HEK293 (cell line): ENCODE measurements around the gene CISH.

Source experiments
- GFI1B ChIP-seq: fragments of 450-650 bp; formaldehyde crosslinking; IDR thresholded peaks from 2 replicates; pipeline ENCODE4 v1.5.1; 2016; ENCODE audit warnings: missing biosample characterization, missing genetic modification characterization
- IKZF3 ChIP-seq: fragments of 450-650 bp; IDR thresholded peaks from 2 replicates; pipeline ENCODE4 v1.5.0; 2018; ENCODE audit warnings: missing biosample characterization, mild to moderate bottlenecking, missing genetic modification characterization, moderate library complexity
- PRDM1 ChIP-seq: fragments of 450-650 bp; formaldehyde crosslinking; IDR thresholded peaks from 2 replicates; pipeline ENCODE4; 2016; ENCODE audit warnings: missing biosample characterization, missing genetic modification characterization
- TRIM28 ChIP-seq: IDR thresholded peaks from 2 replicates; pipeline ENCODE4 v1.6.1; 2011; ENCODE audit warnings: low read length, control low read depth, borderline replicate concordance
- ZEB2 ChIP-seq: fragments of 450-650 bp; formaldehyde crosslinking; IDR thresholded peaks from 2 replicates; pipeline ENCODE4 v1.5.1; 2016; ENCODE audit warnings: missing biosample characterization, missing genetic modification characterization
- ZFHX2 ChIP-seq: fragments of 450-650 bp; formaldehyde crosslinking; conservative IDR thresholded peaks from 2 replicates; pipeline ENCODE4 v1.5.1; 2016; ENCODE audit warnings: missing biosample characterization, missing genetic modification characterization
- ZNF138 ChIP-seq: fragments of 450-650 bp; formaldehyde crosslinking; IDR thresholded peaks from 2 replicates; pipeline ENCODE4 v1.5.1; 2016; ENCODE audit warnings: missing biosample characterization, missing genetic modification characterization, borderline replicate concordance
- ZNF16 ChIP-seq: fragments of 450-650 bp; formaldehyde crosslinking; IDR thresholded peaks from 2 replicates; pipeline ENCODE4 v1.5.1; 2016; ENCODE audit warnings: low read depth, missing biosample characterization, missing genetic modification characterization
- ZNF175 ChIP-seq: fragments of 450-650 bp; formaldehyde crosslinking; IDR thresholded peaks from 2 replicates; pipeline ENCODE4 v1.5.1; 2016; ENCODE audit warnings: missing biosample characterization, missing genetic modification characterization
- ZNF202 ChIP-seq: fragments of 450-650 bp; formaldehyde crosslinking; IDR thresholded peaks from 2 replicates; pipeline ENCODE4 v1.5.1; 2016; ENCODE audit warnings: missing biosample characterization, missing genetic modification characterization, borderline replicate concordance
- ZNF23 ChIP-seq: fragments of 450-650 bp; formaldehyde crosslinking; IDR thresholded peaks from 2 replicates; pipeline ENCODE4 v1.5.1; 2016; ENCODE audit warnings: missing biosample characterization, missing genetic modification characterization, borderline replicate concordance
- ZNF266 ChIP-seq: fragments of 450-650 bp; formaldehyde crosslinking; IDR thresholded peaks from 2 replicates; pipeline ENCODE4 v1.5.1; 2016; ENCODE audit warnings: missing biosample characterization, missing genetic modification characterization, low read depth
- ZNF514 ChIP-seq: fragments of 450-650 bp; formaldehyde crosslinking; IDR thresholded peaks from 2 replicates; pipeline ENCODE4 v1.5.1; 2016; ENCODE audit warnings: missing biosample characterization, missing genetic modification characterization
- ZNF521 ChIP-seq: fragments of 450-650 bp; formaldehyde crosslinking; IDR thresholded peaks from 2 replicates; pipeline ENCODE4 v1.5.1; 2017; ENCODE audit warnings: missing biosample characterization, mild to moderate bottlenecking, missing genetic modification characterization
- ZNF529 ChIP-seq: fragments of 450-650 bp; formaldehyde crosslinking; IDR thresholded peaks from 2 replicates; pipeline ENCODE4 v1.5.1; 2017; ENCODE audit warnings: missing genetic modification characterization, missing biosample characterization; ENCODE audit not compliant: insufficient replicate concordance
- ZNF560 ChIP-seq: fragments of 450-650 bp; formaldehyde crosslinking; IDR thresholded peaks from 2 replicates; pipeline ENCODE4 v1.5.1; 2017; ENCODE audit warnings: missing biosample characterization, missing genetic modification characterization, borderline replicate concordance
- ZNF670 ChIP-seq: fragments of 450-650 bp; formaldehyde crosslinking; IDR thresholded peaks from 2 replicates; pipeline ENCODE4 v1.5.1; 2016; ENCODE audit warnings: missing biosample characterization, missing genetic modification characterization, low read depth
- ZNF701 ChIP-seq: fragments of 450-650 bp; formaldehyde crosslinking; IDR thresholded peaks from 2 replicates; pipeline ENCODE4 v1.5.1; 2016; ENCODE audit warnings: missing biosample characterization, missing genetic modification characterization
- ZNF747 ChIP-seq: fragments of 450-650 bp; formaldehyde crosslinking; IDR thresholded peaks from 2 replicates; pipeline ENCODE4 v1.5.1; 2016; ENCODE audit warnings: missing biosample characterization, missing genetic modification characterization
- TF ChIP-seq, protein P1 (sequence below): fragments of 450-650 bp; formaldehyde crosslinking; IDR thresholded peaks from 2 replicates; pipeline ENCODE4 v1.5.1; 2016; ENCODE audit warnings: missing biosample characterization, missing genetic modification characterization
- TF ChIP-seq, protein P2 (sequence below): fragments of 450-650 bp; formaldehyde crosslinking; IDR thresholded peaks from 2 replicates; pipeline ENCODE4 v1.5.1; 2017; ENCODE audit warnings: missing biosample characterization, missing genetic modification characterization
- TF ChIP-seq, protein P3 (sequence below): fragments of 450-650 bp; formaldehyde crosslinking; conservative IDR thresholded peaks from 2 replicates; pipeline ENCODE4 v1.5.1; 2016; ENCODE audit warnings: low read depth, missing biosample characterization, missing genetic modification characterization
- TF ChIP-seq, protein P4 (sequence below): fragments of 450-650 bp; formaldehyde crosslinking; IDR thresholded peaks from 2 replicates; pipeline ENCODE4 v1.5.1; 2016; ENCODE audit warnings: missing biosample characterization, missing genetic modification characterization
- TF ChIP-seq, protein P5 (sequence below): fragments of 450-650 bp; formaldehyde crosslinking; IDR thresholded peaks from 2 replicates; pipeline ENCODE4 v1.5.1; 2016; ENCODE audit warnings: missing biosample characterization, missing genetic modification characterization
- TF ChIP-seq, protein P6 (sequence below): fragments of 450-650 bp; IDR thresholded peaks from 2 replicates; pipeline ENCODE4 v1.5.1; 2018; ENCODE audit warnings: missing biosample characterization, missing genetic modification characterization

Gene CISH

DNA sequence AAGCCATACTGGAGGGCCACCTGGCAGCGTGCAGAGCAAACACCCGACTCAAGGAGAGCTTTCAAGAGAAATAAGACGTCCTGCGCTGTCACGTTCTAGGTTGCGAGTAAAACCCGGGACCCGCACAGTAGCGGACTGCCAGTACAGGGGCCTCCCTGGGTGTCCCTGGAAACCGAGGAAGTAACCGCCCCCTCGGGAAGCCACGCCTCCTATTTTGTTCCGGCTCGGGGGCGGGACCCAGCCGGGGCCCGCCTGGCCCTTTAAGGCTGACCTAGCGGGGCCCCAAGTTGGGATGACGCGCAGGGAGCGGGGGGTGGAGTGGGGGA, 5.2 kb upstream of the CISH start (continued):
- TF ChIP-seq, protein P1, sequence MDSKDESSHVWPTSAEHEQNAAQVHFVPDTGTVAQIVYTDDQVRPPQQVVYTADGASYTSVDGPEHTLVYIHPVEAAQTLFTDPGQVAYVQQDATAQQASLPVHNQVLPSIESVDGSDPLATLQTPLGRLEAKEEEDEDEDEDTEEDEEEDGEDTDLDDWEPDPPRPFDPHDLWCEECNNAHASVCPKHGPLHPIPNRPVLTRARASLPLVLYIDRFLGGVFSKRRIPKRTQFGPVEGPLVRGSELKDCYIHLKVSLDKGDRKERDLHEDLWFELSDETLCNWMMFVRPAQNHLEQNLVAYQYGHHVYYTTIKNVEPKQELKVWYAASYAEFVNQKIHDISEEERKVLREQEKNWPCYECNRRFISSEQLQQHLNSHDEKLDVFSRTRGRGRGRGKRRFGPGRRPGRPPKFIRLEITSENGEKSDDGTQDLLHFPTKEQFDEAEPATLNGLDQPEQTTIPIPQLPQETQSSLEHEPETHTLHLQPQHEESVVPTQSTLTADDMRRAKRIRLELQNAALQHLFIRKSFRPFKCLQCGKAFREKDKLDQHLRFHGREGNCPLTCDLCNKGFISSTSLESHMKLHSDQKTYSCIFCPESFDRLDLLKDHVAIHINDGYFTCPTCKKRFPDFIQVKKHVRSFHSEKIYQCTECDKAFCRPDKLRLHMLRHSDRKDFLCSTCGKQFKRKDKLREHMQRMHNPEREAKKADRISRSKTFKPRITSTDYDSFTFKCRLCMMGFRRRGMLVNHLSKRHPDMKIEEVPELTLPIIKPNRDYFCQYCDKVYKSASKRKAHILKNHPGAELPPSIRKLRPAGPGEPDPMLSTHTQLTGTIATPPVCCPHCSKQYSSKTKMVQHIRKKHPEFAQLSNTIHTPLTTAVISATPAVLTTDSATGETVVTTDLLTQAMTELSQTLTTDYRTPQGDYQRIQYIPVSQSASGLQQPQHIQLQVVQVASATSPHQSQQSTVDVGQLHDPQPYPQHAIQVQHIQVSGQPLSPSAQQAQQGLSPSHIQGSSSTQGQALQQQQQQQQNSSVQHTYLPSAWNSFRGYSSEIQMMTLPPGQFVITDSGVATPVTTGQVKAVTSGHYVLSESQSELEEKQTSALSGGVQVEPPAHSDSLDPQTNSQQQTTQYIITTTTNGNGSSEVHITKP (tag by site-specific recombination) = no peak
- TF ChIP-seq, protein P2, sequence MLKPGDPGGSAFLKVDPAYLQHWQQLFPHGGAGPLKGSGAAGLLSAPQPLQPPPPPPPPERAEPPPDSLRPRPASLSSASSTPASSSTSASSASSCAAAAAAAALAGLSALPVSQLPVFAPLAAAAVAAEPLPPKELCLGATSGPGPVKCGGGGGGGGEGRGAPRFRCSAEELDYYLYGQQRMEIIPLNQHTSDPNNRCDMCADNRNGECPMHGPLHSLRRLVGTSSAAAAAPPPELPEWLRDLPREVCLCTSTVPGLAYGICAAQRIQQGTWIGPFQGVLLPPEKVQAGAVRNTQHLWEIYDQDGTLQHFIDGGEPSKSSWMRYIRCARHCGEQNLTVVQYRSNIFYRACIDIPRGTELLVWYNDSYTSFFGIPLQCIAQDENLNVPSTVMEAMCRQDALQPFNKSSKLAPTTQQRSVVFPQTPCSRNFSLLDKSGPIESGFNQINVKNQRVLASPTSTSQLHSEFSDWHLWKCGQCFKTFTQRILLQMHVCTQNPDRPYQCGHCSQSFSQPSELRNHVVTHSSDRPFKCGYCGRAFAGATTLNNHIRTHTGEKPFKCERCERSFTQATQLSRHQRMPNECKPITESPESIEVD (tag by site-specific recombination) = no peak
- TF ChIP-seq, protein P3, sequence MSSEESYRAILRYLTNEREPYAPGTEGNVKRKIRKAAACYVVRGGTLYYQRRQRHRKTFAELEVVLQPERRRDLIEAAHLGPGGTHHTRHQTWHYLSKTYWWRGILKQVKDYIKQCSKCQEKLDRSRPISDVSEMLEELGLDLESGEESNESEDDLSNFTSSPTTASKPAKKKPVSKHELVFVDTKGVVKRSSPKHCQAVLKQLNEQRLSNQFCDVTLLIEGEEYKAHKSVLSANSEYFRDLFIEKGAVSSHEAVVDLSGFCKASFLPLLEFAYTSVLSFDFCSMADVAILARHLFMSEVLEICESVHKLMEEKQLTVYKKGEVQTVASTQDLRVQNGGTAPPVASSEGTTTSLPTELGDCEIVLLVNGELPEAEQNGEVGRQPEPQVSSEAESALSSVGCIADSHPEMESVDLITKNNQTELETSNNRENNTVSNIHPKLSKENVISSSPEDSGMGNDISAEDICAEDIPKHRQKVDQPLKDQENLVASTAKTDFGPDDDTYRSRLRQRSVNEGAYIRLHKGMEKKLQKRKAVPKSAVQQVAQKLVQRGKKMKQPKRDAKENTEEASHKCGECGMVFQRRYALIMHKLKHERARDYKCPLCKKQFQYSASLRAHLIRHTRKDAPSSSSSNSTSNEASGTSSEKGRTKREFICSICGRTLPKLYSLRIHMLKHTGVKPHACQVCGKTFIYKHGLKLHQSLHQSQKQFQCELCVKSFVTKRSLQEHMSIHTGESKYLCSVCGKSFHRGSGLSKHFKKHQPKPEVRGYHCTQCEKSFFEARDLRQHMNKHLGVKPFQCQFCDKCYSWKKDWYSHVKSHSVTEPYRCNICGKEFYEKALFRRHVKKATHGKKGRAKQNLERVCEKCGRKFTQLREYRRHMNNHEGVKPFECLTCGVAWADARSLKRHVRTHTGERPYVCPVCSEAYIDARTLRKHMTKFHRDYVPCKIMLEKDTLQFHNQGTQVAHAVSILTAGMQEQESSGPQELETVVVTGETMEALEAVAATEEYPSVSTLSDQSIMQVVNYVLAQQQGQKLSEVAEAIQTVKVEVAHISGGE (tag by site-specific recombination) = 0 out of 2 replicates have a peak, but pooled peaks have one; percentile 23
- TF ChIP-seq GFI1B (no peak), ZNF16 (no peak), ZEB2 (tag by site-specific recombination) (no peak), ZNF529 (tag by site-specific recombination) (no peak), ZNF670 (no peak), ZNF521 (tag by site-specific recombination) (no peak), ZFHX2 (tag by site-specific recombination) (no peak), ZNF266 (tag by site-specific recombination) (no peak), ZNF138 (no peak), ZNF514 (tag by site-specific recombination) (no peak), TRIM28 (no peak), ZNF175 (tag by site-specific recombination) (no peak), ZNF23 (no peak), ZNF701 (tag by site-specific recombination) (no peak), ZNF747 (tag by site-specific recombination) (no peak), ZNF560 (tag by site-specific recombination) (no peak), IKZF3 (no peak), ZNF202 (tag by site-specific recombination) (no peak), PRDM1 (tag by site-specific recombination) (no peak)
- TF ChIP-seq, protein P4, sequence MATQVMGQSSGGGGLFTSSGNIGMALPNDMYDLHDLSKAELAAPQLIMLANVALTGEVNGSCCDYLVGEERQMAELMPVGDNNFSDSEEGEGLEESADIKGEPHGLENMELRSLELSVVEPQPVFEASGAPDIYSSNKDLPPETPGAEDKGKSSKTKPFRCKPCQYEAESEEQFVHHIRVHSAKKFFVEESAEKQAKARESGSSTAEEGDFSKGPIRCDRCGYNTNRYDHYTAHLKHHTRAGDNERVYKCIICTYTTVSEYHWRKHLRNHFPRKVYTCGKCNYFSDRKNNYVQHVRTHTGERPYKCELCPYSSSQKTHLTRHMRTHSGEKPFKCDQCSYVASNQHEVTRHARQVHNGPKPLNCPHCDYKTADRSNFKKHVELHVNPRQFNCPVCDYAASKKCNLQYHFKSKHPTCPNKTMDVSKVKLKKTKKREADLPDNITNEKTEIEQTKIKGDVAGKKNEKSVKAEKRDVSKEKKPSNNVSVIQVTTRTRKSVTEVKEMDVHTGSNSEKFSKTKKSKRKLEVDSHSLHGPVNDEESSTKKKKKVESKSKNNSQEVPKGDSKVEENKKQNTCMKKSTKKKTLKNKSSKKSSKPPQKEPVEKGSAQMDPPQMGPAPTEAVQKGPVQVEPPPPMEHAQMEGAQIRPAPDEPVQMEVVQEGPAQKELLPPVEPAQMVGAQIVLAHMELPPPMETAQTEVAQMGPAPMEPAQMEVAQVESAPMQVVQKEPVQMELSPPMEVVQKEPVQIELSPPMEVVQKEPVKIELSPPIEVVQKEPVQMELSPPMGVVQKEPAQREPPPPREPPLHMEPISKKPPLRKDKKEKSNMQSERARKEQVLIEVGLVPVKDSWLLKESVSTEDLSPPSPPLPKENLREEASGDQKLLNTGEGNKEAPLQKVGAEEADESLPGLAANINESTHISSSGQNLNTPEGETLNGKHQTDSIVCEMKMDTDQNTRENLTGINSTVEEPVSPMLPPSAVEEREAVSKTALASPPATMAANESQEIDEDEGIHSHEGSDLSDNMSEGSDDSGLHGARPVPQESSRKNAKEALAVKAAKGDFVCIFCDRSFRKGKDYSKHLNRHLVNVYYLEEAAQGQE (tag by site-specific recombination) = no peak
- TF ChIP-seq, protein P5, sequence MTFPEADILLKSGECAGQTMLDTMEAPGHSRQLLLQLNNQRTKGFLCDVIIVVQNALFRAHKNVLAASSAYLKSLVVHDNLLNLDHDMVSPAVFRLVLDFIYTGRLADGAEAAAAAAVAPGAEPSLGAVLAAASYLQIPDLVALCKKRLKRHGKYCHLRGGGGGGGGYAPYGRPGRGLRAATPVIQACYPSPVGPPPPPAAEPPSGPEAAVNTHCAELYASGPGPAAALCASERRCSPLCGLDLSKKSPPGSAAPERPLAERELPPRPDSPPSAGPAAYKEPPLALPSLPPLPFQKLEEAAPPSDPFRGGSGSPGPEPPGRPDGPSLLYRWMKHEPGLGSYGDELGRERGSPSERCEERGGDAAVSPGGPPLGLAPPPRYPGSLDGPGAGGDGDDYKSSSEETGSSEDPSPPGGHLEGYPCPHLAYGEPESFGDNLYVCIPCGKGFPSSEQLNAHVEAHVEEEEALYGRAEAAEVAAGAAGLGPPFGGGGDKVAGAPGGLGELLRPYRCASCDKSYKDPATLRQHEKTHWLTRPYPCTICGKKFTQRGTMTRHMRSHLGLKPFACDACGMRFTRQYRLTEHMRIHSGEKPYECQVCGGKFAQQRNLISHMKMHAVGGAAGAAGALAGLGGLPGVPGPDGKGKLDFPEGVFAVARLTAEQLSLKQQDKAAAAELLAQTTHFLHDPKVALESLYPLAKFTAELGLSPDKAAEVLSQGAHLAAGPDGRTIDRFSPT (tag by site-specific recombination) = no peak
- TF ChIP-seq, protein P6, sequence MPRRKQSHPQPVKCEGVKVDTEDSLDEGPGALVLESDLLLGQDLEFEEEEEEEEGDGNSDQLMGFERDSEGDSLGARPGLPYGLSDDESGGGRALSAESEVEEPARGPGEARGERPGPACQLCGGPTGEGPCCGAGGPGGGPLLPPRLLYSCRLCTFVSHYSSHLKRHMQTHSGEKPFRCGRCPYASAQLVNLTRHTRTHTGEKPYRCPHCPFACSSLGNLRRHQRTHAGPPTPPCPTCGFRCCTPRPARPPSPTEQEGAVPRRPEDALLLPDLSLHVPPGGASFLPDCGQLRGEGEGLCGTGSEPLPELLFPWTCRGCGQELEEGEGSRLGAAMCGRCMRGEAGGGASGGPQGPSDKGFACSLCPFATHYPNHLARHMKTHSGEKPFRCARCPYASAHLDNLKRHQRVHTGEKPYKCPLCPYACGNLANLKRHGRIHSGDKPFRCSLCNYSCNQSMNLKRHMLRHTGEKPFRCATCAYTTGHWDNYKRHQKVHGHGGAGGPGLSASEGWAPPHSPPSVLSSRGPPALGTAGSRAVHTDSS (tag by site-specific recombination) = no peak
